ENCODE measurements around the gene RLN1. TPM values are rescaled to one million over a fixed set of nuclear protein-coding genes. Genes with fewer than 3 reads are reported as not detected.
A peak's percentile ranks its signal among the peaks of the same experiment; 100 is the strongest.
"Not testable (repeated sequence)": the region's sequence is repeated elsewhere in the genome, so short reads cannot be mapped to it uniquely, and the experiment has no call there.

Gene RLN1
- polyA plus RNA-seq (ENCODE audit: insufficient read length in 4 of 4): 1 to 10 TPM in 1 of 4 donors, under 1 TPM in 3; 0.53 to 1.2 (median 0.73) TPM

GRCh38 chr9:5338992-5339981 is at the start of gene RLN1:
RLN1 (minus strand) TSS chr9:5339876; CDS start chr9:5339746, 130 bp downstream.
- DNase-seq (ENCODE audit: low read depth in 4 of 4, low spot score in 3 of 4): peak in 1 of 4 donors; percentile 3

GRCh38 chr9:5389109-5389732 is 49.5 kb upstream of the RLN1 start:
- no peak for DNase-seq (ENCODE audit: low read depth in 4 of 4, low spot score in 3 of 4)

- DNase-seq (ENCODE audit: low read depth in 4 of 4, low spot score in 3 of 4): no peak
These were observed 48.5 kb upstream of the RLN1 start for GRCh38 chr9:5388026-5388819.

GRCh38 chr9:5384436-5384835 is 44.8 kb upstream of the RLN1 start:
- DNase-seq (ENCODE audit: low read depth in 4 of 4, low spot score in 3 of 4): no peak

- no peak for DNase-seq (ENCODE audit: low read depth in 4 of 4, low spot score in 3 of 4)
These were observed 42.8 kb upstream of the RLN1 start for GRCh38 chr9:5382479-5382878.

- DNase-seq (ENCODE audit: low read depth in 4 of 4, low spot score in 3 of 4): no peak
These were observed 36.3 kb upstream of the RLN1 start for GRCh38 chr9:5375790-5376477.

- DNase-seq (ENCODE audit: low read depth in 4 of 4, low spot score in 3 of 4): no peak
These were observed 35.4 kb upstream of the RLN1 start for GRCh38 chr9:5375091-5375490.

- no peak for DNase-seq (ENCODE audit: low read depth in 4 of 4, low spot score in 3 of 4)
These were observed 24.8 kb upstream of the RLN1 start for GRCh38 chr9:5364294-5365024.

GRCh38 chr9:5361326-5362010 is 21.8 kb upstream of the RLN1 start:
- no peak for DNase-seq (ENCODE audit: low read depth in 4 of 4, low spot score in 3 of 4)

GRCh38 chr9:5360341-5360740 is 20.7 kb upstream of the RLN1 start:
- DNase-seq (ENCODE audit: low read depth in 4 of 4, low spot score in 3 of 4): no peak

GRCh38 chr9:5357431-5358105 is 17.9 kb upstream of the RLN1 start:
- DNase-seq (ENCODE audit: low read depth in 4 of 4, low spot score in 3 of 4): no peak

GRCh38 chr9:5355817-5356216 is 16.1 kb upstream of the RLN1 start:
- DNase-seq (ENCODE audit: low read depth in 4 of 4, low spot score in 3 of 4): no peak

- no peak for DNase-seq (ENCODE audit: low read depth in 4 of 4, low spot score in 3 of 4)
These were observed 15.6 kb upstream of the RLN1 start for GRCh38 chr9:5355226-5355625.

- no peak for DNase-seq (ENCODE audit: low read depth in 4 of 4, low spot score in 3 of 4)
These were observed 14.5 kb upstream of the RLN1 start for GRCh38 chr9:5354184-5354583.

- DNase-seq (ENCODE audit: low read depth in 4 of 4, low spot score in 3 of 4): no peak
These were observed 13.1 kb upstream of the RLN1 start for GRCh38 chr9:5352637-5353248.

GRCh38 chr9:5336688-5337087 is 3.0 kb downstream of the RLN1 start:
- DNase-seq (ENCODE audit: low read depth in 4 of 4, low spot score in 3 of 4): no peak

GRCh38 chr9:5331276-5331675 is 8.4 kb downstream of the RLN1 start:
- DNase-seq (ENCODE audit: low read depth in 4 of 4, low spot score in 3 of 4): not testable (repeated sequence)

GRCh38 chr9:5326893-5327548 is 12.7 kb downstream of the RLN1 start:
- no peak for DNase-seq (ENCODE audit: low read depth in 4 of 4, low spot score in 3 of 4)
